ENCODE results near the gene COL9A3.

The COL9A3 gene

DNA sequence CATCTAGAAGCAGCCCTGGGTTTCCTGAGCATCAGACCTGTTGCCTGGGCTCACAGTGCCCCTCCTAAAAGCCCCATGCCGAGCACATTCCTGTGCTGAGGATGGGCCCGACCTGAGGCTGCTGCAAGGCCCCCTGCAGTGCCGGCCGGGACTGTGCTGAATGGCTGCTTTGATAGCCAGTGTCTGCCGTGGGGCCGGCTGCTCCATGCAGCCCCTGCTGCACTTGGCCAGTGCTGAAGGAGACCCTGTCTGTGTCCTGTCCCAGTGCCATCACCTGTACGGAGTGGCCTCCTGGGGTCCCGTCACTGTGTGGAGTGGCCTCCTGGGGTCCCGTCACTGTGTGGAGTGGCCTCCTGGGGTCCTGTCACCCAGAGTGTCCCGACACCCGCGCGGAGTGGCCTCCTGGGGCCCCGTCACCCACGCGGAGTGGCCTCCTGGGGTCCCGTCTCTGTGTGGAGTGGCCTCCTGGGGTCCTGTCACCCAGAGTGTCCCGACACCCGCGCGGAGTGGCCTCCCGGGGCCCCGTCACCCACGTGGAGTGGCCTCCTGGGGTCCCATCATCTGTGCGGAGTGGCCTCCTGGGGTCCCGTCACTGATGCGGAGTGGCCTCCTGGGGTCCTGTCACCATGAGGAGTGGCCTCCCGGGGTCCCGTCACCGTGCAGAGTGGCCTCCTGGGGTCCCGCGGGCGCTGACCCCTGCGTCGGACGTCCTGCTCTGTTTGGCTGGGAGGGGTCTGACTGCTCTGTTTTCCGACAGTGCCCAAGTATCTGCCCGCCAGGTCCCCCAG, 7.0 kb downstream of the COL9A3 start:
- no peak for DNase-seq (ENCODE audit: low spot score)

DNA sequence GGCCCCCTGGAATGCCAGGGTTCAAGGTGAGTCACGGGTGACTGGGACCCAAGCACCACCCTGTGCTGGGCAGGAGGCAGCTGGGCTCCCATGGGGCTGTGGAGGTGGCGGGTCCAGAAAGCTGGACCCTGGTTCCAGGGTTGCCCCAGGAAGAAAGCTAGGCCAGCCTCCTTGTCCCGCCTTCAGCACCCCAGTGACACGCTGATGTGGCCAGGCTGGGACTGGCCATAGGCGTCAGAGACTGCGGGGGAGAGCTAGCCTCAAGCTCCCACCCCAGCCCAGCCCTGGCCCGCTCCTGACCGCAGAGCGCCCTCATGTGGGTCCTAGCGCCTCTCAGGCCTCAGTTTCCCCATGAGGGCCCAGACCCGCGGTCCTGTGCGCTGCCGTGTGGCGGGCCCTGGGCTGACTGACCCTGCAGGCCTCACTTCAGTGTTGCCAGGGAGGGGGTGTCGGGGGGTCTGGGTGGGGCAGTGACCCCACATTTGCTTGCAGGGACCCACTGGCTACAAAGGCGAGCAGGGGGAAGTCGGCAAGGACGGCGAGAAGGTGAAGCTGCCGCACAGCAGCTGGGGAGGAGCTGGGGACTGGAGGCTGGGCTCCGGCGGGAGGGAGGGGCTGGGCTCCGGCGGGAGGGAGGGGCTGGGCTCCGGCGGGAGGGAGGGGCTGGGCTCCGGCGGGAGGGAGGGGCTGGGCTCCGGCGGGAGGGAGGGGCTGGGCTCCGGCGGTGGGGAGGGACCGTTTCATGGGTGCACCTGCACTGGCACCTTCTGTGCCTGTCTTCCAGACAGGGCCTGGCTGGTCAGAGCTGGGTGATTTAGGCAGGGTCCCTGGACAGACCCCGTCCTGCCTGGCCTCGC, 7.9 kb downstream of the COL9A3 start:
- DNase-seq (ENCODE audit: low spot score): peak; percentile 19

DNA sequence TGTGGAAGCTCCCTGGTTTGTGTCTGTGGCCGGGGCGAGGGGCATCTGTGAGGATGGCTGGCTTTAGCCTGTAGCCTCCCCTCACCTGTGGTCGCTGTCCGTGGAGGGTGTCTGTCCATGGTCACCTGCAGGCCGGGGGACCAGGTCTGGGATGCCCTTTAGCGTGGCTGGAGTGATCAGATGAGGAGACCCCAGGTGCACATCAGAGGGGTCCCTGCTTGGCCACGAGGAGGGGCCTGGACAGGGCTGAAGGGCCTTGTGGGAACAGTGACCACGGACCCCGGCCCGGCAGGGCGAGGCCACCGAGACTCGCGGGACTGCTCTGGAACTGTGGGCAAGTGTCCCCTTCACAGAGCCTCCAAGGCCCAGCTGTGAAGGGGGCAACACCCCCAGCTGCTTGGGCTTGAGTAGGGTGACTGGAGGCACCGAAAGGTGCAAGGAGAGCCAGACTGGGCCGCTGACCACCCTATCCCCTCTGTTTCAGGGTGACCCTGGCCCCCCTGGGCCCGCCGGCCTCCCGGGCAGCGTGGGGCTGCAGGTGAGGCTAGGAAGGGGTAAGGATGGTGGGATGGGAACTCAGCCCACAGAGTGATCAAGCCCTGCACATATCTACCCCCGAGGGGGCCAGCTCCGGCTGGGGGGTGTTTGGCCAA, 8.6 kb downstream of the COL9A3 start:
- no peak for DNase-seq (ENCODE audit: low spot score)

DNA sequence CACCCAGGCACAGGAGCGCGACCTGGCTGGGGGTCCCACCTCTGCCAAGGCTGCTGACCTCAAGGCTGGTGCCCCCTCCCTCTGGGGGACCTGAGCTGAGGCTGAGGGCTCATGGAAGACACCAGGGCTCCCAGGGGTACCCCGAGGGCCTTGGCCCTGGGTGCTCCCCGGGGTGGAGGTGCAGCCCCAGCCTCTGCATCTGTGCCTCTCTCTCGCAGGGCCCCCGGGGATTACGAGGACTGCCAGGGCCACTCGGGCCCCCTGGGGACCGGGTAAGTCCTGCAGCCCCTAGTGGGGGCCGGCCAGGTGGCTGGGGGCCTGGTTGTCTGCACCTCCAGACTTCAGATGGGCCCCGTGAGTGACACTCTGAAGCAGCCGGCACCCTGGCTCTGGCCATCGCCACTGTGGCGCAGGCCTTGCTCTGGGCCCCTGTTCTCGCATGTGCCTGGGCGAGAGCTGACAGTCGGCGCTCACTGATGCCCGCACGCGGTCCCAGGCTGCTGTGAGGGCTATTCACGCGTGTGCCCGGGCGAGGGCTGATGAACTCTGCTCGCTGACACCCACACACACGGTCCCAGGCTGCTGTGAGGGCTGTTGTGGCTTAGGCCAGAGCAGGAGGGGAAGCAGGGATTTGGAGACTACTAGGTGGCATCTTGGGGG, 9.3 kb downstream of the COL9A3 start:
- no peak for DNase-seq (ENCODE audit: low spot score)

DNA sequence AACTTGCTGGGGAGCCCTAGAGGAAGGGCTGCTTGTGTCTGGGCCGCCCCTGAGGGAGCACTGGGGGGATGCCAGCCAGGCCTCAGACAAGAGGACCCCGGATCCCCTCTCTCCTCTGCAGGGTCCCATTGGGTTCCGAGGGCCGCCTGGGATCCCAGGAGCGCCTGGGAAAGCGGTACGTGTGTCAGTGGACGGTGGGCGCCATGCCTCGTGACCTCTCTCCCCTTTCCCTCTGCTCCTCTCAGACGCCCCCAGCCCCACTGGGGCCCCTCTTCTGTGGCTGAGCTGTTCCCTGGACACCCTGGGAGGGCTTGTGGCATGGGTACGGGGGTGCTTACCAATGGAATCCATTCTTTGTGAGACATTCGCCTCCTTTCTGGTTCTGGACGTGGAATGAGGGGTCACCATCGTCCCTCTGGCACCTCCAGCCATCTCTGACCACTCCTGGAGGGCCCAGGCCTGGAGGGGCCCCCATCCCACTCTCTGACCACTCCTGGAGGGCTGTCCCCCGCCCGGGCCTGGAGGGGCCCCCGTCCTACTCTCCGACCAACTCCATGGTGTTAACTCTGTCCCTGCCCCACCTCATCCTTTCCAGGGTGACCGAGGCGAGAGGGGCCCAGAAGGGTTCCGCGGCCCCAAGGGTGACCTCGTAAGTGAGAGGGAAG, 9.9 kb downstream of the COL9A3 start:
- DNase-seq (ENCODE audit: low spot score): no peak

DNA sequence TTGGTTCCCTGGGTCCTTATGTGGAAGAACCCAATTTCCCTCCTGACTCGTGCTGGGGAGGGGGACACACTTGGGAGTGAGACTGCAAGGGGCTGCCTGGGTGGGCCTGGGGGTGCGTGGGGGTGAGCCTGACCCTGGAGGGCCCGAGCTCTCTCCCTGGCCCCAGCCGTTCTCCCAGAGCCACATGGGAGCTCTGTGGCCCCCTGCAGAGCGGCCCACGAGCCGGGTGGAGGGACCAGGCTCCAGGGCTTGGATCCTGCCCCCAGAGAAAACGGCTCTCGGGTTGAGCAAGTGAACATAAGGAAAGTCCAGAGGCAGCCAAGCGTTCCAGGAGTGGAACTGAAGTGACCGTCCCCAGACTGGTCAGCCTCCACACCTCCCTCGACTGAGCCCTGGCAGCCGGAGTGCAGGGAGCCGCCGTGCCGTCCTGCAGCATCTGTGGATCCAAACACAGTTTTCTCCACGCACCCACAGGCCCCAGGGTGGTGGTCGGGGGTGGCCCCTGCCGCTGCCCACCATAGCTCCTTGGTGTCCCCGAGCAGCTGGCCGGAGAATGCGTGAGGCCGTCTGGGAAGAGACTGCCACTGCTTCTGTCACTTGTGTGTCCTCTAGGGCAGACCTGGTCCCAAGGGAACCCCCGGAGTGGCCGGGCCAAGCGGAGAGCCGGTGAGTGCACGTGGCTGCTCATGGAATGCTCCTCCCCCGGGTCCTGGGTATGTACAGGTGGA, 10.6 kb downstream of the COL9A3 start:
- DNase-seq (ENCODE audit: low spot score): no peak

DNA sequence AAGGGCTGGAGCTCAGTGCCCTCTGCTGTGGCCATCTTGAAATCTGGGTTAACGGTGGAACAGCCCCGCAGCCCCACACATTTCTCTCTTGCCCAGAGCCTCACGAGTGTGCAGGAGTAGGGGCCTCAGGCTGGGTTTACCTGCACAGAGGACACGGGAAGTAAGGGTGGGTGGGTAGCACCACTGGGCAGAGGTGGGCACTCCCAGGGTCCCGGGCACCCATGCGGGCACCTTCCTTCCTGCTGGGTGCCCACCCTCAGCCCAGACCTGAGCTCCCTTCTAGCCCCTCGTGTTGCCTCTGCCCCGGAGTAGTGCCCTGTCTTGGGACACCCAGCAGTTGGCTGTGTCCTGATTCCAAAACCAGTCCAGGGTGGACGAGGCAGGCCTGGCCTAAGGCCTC, 11.2 kb downstream of the COL9A3 start:
- DNase-seq (ENCODE audit: low spot score): no peak

DNA sequence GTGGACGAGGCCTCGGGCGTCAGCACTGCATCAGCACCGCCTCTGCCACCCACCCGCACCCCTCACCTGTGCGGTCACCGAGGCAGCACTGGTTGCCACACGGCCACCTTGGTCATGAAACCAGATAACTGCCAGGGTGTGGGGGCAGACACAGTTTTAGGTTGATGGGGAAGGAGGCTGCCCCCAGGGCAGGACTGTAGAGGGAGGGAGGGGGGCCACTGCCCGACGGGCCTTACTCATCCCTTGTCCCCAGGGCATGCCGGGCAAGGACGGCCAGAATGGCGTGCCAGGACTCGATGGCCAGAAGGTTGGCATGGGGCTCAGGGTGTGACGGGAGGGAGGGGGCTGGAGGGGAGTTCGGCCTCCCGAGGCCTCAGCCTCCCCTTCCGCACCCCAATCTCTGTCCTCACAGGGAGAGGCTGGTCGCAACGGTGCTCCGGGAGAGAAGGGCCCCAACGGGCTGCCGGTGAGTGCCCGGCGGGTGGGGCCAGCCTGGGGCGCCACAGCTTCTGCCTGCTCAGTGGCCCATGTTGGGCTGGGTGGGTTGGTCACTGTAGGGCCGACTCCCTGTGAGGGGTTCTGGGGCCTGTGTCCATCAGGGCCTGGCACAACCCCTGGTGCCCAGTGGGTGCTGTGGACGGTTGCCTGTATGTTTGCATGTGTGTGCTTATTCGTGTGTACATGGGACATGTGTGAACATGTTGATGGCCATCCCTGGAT, 11.8 kb downstream of the COL9A3 start:
- no peak for DNase-seq (ENCODE audit: low spot score)

DNA sequence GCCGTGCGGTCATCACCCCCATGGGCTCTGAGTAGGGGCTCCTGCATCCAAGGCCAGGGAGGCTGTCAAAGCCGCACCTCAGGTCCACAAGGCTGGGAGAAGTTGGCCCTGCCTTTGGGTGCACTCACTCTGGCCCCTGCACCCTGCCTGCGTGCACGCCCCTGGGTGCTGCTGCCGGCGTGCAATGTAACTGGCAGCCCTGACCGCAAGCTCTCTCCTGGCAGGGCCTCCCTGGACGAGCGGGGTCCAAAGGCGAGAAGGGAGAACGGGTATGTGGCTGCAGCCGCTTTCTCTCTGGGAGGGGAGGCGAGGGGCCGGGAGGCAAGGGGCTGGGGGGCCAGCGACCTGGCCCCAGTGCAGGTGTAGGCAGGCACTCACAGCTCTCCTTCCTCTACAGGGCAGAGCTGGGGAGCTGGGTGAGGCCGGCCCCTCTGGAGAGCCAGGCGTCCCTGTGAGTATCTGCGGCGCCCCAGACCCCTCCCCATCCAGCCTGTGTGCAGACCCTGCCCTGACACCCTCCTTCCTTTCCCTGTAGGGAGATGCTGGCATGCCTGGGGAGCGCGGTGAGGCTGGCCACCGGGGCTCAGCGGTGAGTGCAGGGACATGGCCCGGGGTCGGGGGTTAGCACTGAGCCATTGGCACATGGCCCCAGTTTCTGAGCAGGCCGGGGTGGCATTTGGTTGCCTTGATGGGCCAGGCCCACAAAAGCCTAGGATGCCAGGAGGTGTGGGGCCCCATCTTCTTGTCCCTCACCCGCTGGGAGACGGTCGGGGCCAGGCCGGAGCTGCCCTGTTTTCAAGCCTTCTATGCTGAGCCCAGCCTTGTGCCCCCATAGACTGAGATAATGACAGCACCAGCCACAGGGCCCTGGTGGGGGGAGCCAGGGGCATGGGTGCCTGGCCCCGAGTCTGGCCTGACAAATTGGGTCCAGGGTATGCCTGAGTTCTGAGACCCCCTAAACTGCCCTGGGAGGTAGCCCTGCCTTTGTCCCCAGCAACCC, 12.7 kb downstream of the COL9A3 start:
- DNase-seq (ENCODE audit: low spot score): no peak

DNA sequence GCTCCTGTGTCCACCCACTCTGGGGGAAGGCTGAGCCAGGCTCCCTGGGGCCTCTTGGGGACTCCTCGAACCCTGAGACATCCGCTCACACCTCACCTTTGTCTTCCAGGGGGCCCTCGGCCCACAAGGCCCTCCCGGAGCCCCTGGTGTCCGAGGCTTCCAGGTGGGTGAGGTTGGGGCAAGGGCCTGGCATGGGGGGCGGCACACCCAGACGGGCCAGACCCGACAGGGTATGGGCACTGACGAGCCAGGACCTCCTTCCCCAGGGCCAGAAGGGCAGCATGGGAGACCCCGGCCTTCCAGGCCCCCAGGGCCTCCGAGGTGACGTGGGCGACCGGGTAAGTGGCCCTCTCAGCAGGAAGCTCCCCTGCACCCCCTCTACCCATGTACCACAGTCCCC, 13.4 kb downstream of the COL9A3 start:
- no peak for DNase-seq (ENCODE audit: low spot score)

DNA sequence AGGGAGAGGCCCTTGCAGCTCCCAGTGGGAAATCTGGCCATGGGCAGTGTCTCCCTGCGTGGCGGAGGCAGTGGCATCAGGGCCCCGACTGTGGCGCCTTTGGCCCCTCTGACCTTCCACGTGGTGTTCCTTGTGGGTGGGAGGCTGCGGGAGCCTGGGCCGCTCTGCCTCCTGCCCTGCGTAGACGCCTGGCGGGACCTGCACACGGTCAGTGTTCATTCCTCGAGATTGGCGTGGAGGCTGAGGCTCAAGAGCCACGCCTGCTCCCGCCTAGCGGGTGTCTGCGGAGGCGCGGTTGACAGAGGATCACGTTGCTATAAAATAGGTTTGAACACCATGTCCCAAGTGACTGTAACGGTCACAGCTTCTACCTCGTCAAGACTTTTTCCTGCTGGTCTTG, 14.0 kb downstream of the COL9A3 start:
- DNase-seq (ENCODE audit: low spot score): no peak

DNA sequence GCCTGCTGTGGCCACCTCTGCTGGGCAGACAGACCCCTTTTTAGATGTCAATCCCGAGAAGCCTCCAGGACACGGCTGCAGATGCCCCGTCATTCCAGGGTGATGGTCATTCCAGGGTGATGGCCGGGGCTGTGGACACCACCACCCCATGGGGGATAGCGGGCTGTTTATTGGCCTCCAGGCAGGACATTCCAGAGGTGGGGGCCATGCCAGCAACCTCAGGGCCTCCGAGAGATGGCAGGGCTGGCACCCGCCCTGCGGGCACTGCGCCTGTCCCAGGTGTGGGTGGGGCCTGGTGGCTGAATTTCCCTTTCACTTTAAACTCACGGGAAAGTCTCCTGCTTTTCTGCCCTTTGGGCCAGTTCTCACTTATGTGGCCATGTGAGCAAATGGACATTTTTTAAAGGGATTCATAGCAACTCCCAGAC, 14.5 kb downstream of the COL9A3 start:
- DNase-seq (ENCODE audit: low spot score): no peak

DNA sequence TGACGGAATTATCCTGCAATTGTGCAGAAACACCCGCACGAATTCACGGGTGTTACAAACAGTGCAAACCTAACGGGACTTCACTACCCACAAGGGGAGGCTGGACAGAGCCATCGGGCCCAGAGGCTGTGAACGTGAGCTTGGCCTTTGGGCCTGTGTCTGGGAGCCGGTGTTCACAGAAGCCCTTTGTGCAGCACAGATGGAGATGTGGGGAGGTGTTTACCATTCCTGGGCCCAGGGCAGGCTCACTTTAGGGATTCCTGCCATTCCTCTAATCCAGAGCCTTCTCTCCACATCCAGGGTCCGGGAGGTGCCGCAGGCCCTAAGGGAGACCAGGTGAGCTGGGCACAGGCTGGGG, 15.0 kb downstream of the COL9A3 start:
- no peak for DNase-seq (ENCODE audit: low spot score)

DNA sequence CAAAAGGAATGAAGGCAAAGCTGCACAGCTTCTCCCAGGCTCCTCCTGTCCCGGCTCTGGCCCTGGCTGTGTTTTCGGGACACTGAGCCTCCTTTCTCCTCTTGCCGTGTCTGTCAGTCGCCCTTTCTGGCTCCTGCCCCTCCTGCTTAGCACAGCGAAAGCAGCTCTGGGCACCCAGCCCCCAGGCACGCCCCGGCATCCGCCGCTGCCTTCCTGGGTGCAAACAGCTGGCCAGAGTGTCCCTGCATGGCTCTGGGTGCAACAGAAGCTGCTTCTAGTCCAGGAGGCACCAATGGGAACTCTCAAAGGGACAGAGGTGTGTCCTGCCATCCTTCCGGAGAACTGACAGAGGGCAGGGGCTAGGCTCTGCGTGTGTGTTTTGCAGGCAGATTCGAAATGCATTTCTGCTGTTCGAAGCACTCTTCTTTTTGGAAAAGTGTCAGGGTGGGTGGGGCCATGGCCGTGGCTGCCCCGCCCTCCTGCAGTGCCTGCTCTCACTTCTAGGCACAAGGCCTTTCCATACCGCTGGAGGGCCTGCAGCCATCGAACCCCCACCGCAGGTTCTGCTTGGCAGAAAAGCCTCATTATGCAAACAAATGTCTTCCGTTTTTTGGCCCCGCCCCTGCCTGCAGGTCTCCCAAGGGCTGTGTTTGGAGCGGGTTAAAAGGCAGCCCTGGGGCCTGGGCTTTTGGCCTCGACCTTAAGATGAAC, 15.5 kb downstream of the COL9A3 start:
- peak; percentile 26 for DNase-seq (ENCODE audit: low spot score)

DNA sequence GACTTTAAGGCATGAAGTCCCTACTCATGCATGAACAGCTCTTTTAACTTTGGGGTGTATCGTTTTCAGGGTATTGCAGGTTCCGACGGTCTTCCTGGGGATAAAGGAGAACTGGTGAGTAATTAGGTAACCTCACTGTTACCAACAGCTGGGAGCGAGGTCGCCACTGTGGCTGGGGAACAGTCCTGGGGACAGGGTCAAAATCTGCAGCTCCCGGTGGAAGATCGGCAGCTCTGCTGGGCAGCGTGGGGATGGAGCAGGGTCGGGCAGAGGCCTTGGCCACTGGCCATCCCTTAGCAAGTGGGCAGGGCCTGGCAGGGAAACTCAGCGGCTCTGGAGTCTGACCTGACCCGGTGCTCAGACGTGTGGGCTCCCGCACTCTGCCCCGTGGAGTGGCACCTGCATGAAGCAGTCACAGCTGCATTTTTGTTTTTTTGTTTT, 16.1 kb downstream of the COL9A3 start:
- DNase-seq (ENCODE audit: low spot score): no peak

DNA sequence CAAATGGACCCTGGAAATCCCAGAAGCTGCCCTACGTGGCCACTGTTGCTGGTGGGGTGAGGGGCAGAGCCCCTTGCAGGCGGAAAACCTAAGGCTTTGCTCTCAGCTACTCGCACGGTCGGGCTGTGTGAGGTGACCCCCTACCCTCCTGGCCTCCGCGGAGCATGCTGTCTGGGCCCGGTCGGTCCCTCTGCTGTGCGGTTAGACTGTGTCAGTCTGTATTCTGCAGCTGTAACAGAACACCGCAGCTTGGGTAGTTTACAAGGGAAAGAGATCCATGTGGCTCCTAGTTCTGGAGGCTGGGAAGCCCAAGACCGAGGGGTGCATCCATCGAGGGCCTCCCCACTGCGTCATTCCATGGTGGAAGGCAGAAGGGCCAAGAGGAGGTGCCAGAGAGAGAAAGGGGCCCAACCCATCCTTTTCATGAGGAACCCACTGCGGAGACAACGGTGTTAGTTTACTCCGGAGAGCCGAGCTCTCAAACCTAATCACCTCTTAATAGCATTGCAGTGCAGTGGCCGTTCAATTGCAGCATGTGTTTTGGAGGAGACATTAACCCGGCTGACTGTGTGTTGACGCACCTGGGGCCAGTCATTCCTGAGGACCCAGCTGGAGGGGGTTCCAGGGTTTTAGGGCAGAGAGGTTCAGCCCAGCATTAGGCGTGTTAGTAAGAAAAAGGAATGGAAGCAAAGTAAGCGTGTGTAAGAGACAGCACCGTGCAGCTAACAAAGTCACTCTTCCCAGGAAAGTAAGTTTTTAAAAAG, 18.3 kb downstream of the COL9A3 start:
- no peak for DNase-seq (ENCODE audit: low spot score)

DNA sequence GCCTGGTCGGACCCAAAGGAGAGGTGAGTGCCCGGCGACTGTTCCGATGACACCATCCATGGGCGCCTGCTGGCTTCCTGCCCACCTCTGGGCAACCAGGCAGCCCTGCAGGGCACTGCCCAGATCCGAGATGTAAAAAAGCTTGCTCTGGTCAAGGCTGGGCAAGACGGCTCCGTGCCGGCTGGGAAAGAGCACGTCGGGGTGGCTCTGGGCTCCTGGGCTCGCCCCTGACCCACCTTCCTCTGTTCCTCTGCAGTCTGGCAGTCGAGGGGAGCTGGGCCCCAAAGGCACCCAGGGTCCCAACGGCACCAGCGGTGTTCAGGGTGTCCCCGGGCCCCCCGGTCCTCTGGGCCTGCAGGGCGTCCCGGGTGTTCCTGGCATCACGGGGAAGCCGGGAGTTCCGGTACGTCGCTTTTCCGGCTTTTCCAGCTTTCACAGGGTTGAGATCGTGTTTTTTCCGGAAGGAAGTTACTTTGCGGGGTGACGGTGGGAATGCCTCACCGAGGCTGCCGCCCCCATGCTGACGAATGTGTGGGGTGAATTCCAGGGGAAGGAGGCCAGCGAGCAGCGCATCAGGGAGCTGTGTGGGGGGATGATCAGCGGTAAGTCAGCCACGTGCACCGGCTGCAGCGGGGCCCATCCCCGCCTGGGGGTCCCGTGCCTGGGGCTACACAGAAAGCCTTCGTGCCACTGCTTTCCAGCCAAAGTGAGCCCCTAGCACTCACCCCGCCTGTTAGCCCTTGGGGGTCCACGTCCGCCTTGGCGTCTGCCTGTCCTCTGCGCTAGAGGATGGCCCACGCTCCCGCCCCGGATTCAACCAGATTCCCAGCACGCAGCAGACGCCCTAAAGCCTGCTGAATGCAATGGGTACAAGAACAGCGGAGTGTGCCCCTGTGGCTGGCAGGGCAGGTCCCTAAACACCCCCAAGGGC, 19.3 kb downstream of the COL9A3 start:
- DNase-seq (ENCODE audit: low spot score): no peak

Data from LoVo (cell line).